HCT116 (cell line): ENCODE measurements around the gene C16orf90. TPM values are rescaled to one million over a fixed set of nuclear protein-coding genes. Genes with fewer than 3 reads are reported as not detected.

ENCODE experiments used
- ATAC-seq: fragments of 200-7000 bp; cut with Tn5 transposase; 2 replicates; pipeline ENCODE4 v1.9.1; 2020; ENCODE audit warnings: mild to moderate bottlenecking, moderate library complexity
- BruUV-seq: library from RNA; stranded (reverse); fragments of 400-500 nt; replicated peaks from 2 replicates; lab custom pipeline; 2021; lab: Mats Ljungman, UMichigan
- CTCF ChIA-PET: fragments of 300-600 bp; sonication (Branson Sonifier 250); formaldehyde crosslinking; loops from one replicate; lab custom pipeline; 2021; ENCODE audit warnings: antibody characterized with exemption; lab: Charles Lee
- POLR2A ChIA-PET: fragments of 300-600, 350-600 bp; sonication (Branson Sonifier 250); formaldehyde crosslinking; loops from one replicate; lab custom pipeline; 2021; ENCODE audit warnings: antibody characterized with exemption; lab: Charles Lee
- RAD21 ChIA-PET, 2 experiments: fragments of 300-600 bp; sonication (Branson Sonifier 250); formaldehyde crosslinking; loops; one replicate each; lab custom pipeline; 2023; ENCODE audit warnings: low total read pairs in 2 of 2; ENCODE audit not compliant: uncharacterized antibody in 2 of 2, unreplicated experiment in 2 of 2, low non-redundant PET in 1 of 2; lab: Charles Lee
- DNase-seq: peaks from one replicate; pipeline ENCODE4 v3.0.0-alpha.2; 2010; ENCODE audit warnings: low read depth, low spot score
- H2AFZ ChIP-seq: fragments of 200-600 bp; shearing (Covaris generic), sonication (generic); 2 replicates; pipeline ENCODE4 v1.6.1; 2017; ENCODE audit warnings: low read depth, mixed run types, mixed read lengths, antibody characterized with exemption, low read length; ENCODE audit not compliant: poor library complexity, severe bottlenecking
- H3K27ac ChIP-seq: 2 replicates; pipeline ENCODE4 v1.5.1; 2012; ENCODE audit warnings: low read depth, low read length
- H3K27me3 ChIP-seq: fragments of 200-600 bp; sonication (generic); 2 replicates; pipeline ENCODE4 v1.6.1; 2016; ENCODE audit warnings: mixed run types, low read length, mixed read lengths; ENCODE audit not compliant: insufficient read depth
- H3K36me3 ChIP-seq, 2 experiments: fragments of 200-500 bp in 1 of 2; fragments of 200-600 bp in 1 of 2; sonication (Bioruptor generic) in 1 of 2; sonication (generic) in 1 of 2; 2 replicates each; pipeline versions ENCODE4 v1.5.1 to v1.6.1; 2014 to 2016; ENCODE audit warnings: low read length in 2 of 2, inconsistent platforms in 1 of 2, mixed read lengths in 1 of 2, mixed run types in 1 of 2; ENCODE audit not compliant: insufficient read depth in 2 of 2, control insufficient read depth in 1 of 2
- H3K4me1 ChIP-seq, 2 experiments: fragments of 200-600 bp in 1 of 2; sonication (generic) in 1 of 2; 2 replicates each; pipeline versions ENCODE4 v1.5.1 to v1.6.1; 2012 to 2017; ENCODE audit warnings: low read length in 2 of 2, inconsistent platforms in 1 of 2, mild to moderate bottlenecking in 1 of 2, mixed read lengths in 1 of 2, mixed run types in 1 of 2, moderate library complexity in 1 of 2; ENCODE audit not compliant: insufficient read depth in 2 of 2, control insufficient read depth in 1 of 2
- H3K4me2 ChIP-seq: fragments of 200-600 bp; sonication (generic); 2 replicates; pipeline ENCODE4 v1.6.1; 2017; ENCODE audit warnings: mixed run types, low read length, mixed read lengths
- H3K4me3 ChIP-seq, 2 experiments: fragments of 200-600 bp in 1 of 2; sonication (generic) in 1 of 2; replicated peaks in 1 of 2; 2 replicates each; pipeline ENCODE4 v1.5.1; 2011 to 2016; ENCODE audit warnings: low read length in 2 of 2, control low read depth in 1 of 2, low read depth in 1 of 2, mild to moderate bottlenecking in 1 of 2, mixed read lengths in 1 of 2, mixed run types in 1 of 2
- H3K79me2 ChIP-seq: fragments of 200-600 bp; sonication (generic); 2 replicates; pipeline ENCODE4 v1.6.1; 2017; ENCODE audit warnings: mild to moderate bottlenecking, mixed run types, low read length, moderate library complexity, mixed read lengths; ENCODE audit not compliant: insufficient read depth
- H3K9ac ChIP-seq: fragments of 200-600 bp; sonication (generic); 2 replicates; pipeline ENCODE4 v1.6.1; 2016; ENCODE audit warnings: low read length, mixed read lengths
- H3K9me2 ChIP-seq: fragments of 200-600 bp; sonication (generic), shearing (Covaris generic); 2 replicates; pipeline ENCODE4 v1.6.1; 2017; ENCODE audit warnings: mixed run types, mild to moderate bottlenecking, moderate library complexity; ENCODE audit not compliant: insufficient read depth
- H3K9me3 ChIP-seq, 2 experiments: fragments of 200-500 bp in 1 of 2; fragments of 200-600 bp in 1 of 2; sonication (Bioruptor generic) in 1 of 2; sonication (generic) in 1 of 2; 2 replicates each; pipeline ENCODE4 v1.6.1; 2014 to 2017; ENCODE audit warnings: low read length in 2 of 2, mixed read lengths in 2 of 2, inconsistent platforms in 1 of 2, low read depth in 1 of 2, mild to moderate bottlenecking in 1 of 2, mixed run types in 1 of 2, moderate library complexity in 1 of 2; ENCODE audit not compliant: control insufficient read depth in 1 of 2, insufficient read depth in 1 of 2
- H4K20me1 ChIP-seq: fragments of 200-600 bp; sonication (generic), shearing (Covaris generic); 2 replicates; pipeline ENCODE4 v1.6.1; 2017; ENCODE audit warnings: mixed run types, mild to moderate bottlenecking, moderate library complexity; ENCODE audit not compliant: insufficient read depth
- ATF3 ChIP-seq: IDR thresholded peaks from 2 replicates; pipeline ENCODE4 v1.6.1; 2012
- CBX3 ChIP-seq: IDR thresholded peaks from 2 replicates; pipeline ENCODE4 v1.6.1; 2012; ENCODE audit warnings: low read depth
- EZH2phosphoT487 ChIP-seq: fragments of 200-600 bp; IDR thresholded peaks from 2 replicates; pipeline ENCODE4 v1.6.1; 2018; ENCODE audit warnings: antibody characterized with exemption, borderline replicate concordance
- FOSL1 ChIP-seq: IDR thresholded peaks from 2 replicates; pipeline ENCODE4 v1.6.1; 2012; ENCODE audit warnings: low read depth
- JUND ChIP-seq: IDR thresholded peaks from 2 replicates; pipeline ENCODE4 v1.6.1; 2012
- MAX ChIP-seq: IDR thresholded peaks from 2 replicates; pipeline ENCODE4 v1.6.1; 2012
- POLR2A ChIP-seq: IDR thresholded peaks from 2 replicates; pipeline ENCODE4 v1.7.0; 2011; ENCODE audit warnings: borderline replicate concordance; ENCODE audit not compliant: insufficient read depth, insufficient read length; ENCODE audit errors: extremely low read depth
- POLR2AphosphoS5 ChIP-seq: IDR thresholded peaks from 2 replicates; pipeline ENCODE4 v1.6.1; 2011; ENCODE audit warnings: mild to moderate bottlenecking, low read depth, low read length, moderate library complexity
- RAD21 ChIP-seq: IDR thresholded peaks from 2 replicates; pipeline ENCODE4 v1.6.1; 2012; ENCODE audit warnings: low read depth, mild to moderate bottlenecking
- SIN3A ChIP-seq: IDR thresholded peaks from 2 replicates; pipeline ENCODE4 v1.6.1; 2012; ENCODE audit warnings: low read depth
- SP1 ChIP-seq: IDR thresholded peaks from 2 replicates; pipeline ENCODE4 v1.6.1; 2012; ENCODE audit warnings: low read depth
- SRF ChIP-seq: IDR thresholded peaks from 2 replicates; pipeline ENCODE4 v1.6.1; 2012; ENCODE audit warnings: low read depth
- TCF7L2 ChIP-seq: IDR thresholded peaks from 2 replicates; pipeline ENCODE4 v1.7.0; 2011; ENCODE audit warnings: borderline replicate concordance, inconsistent platforms; ENCODE audit not compliant: insufficient read depth, insufficient read length; ENCODE audit errors: extremely low read depth
- YY1 ChIP-seq: IDR thresholded peaks from 2 replicates; pipeline ENCODE4 v1.6.1; 2011; ENCODE audit warnings: low read length, low read depth, moderate library complexity, mild to moderate bottlenecking; ENCODE audit not compliant: insufficient replicate concordance; ENCODE audit errors: extremely low read depth
- ZFX ChIP-seq: fragments of 450-650 bp; IDR thresholded peaks from 2 replicates; pipeline ENCODE4 v1.6.1; 2017
- ZNF274 ChIP-seq: fragments of 200-500 bp; sonication (Bioruptor generic); IDR thresholded peaks from 2 replicates; pipeline ENCODE4 v1.6.1; 2014; ENCODE audit warnings: mild to moderate bottlenecking, low read depth, low read length, inconsistent platforms
- intact Hi-C: fragments of 100-400 bp; cut with micrococcal nuclease; formaldehyde crosslinking; loops from 2 replicates; pipeline ENCODE4 v1.10.0; 2022
- total RNA-seq: library from RNA; stranded (reverse); gene quantifications from one replicate; pipeline ENCODE4 v1.2.1, GENCODE V29; 2021; ENCODE audit not compliant: unreplicated experiment

The C16orf90 gene
- total RNA-seq, 1 experiment from 2014 or later: not detected

GRCh38 chr16:3534126-3534525 is 38.8 kb upstream of the C16orf90 start:
- no TSS peak for BruUV-seq
- no peaks in the 10 kb centered on the region for H3K4me1 ChIP-seq
- no peak for DNase-seq
- ATAC-seq: no peak
- H3K36me3 ChIP-seq: peaks cover 13 to 27% of the 10 kb centered on the region in 2 experiments; a peak in 3 of 4 replicates
- no peak overlapping the region for H2AFZ ChIP-seq
- no peaks in the 10 kb centered on the region for H4K20me1 ChIP-seq
- POLR2A ChIA-PET: no interaction called here
- RAD21 ChIA-PET: no interaction called here
- H3K4me2 ChIP-seq: no peak overlapping the region
- no peak overlapping the region for H3K9ac ChIP-seq
- H3K79me2 ChIP-seq: no peaks in the 10 kb centered on the region
- no peaks in the 10 kb centered on the region for H3K27me3 ChIP-seq
- H3K4me3 ChIP-seq: no peak overlapping the region
- TF ChIP-seq MAX: no peak
- TF ChIP-seq YY1: no peak
- TF ChIP-seq EZH2phosphoT487: no peak
- no peak for TF ChIP-seq CBX3
- TF ChIP-seq TCF7L2: no peak
- no peak for TF ChIP-seq ZFX
- no peak for TF ChIP-seq SIN3A
- no peak for TF ChIP-seq RAD21
- no peak for TF ChIP-seq ZNF274
- no peak for TF ChIP-seq SP1
- no peak for TF ChIP-seq ATF3
- TF ChIP-seq POLR2AphosphoS5: no peak
- TF ChIP-seq SRF: no peak
- no peak for TF ChIP-seq FOSL1
- no peak for TF ChIP-seq JUND
- TF ChIP-seq POLR2A: no peak
- H3K9me2 ChIP-seq: no peaks in the 10 kb centered on the region
- intact Hi-C loops: no loop called here
- H3K9me3 ChIP-seq: no peaks in the 10 kb centered on the region
- CTCF ChIA-PET: no interaction called here
- no peak overlapping the region for H3K27ac ChIP-seq
